K562 (cell line): ENCODE measurements around the gene PFDN4. TPM values are rescaled to one million over a fixed set of nuclear protein-coding genes. Genes with fewer than 3 reads are reported as not detected.
A peak's percentile ranks its signal among the peaks of the same experiment; 100 is the strongest.

Experiments
- CBX5 ChIP-seq: IDR thresholded peaks from 2 replicates; pipeline ENCODE4 v1.6.1; 2014; ENCODE audit warnings: low read depth, borderline replicate concordance
- CCAR2 ChIP-seq: fragments of 200-400 bp; formaldehyde crosslinking; IDR thresholded peaks from 2 replicates; pipeline ENCODE4 v1.6.1; 2017; ENCODE audit warnings: mild to moderate bottlenecking, low read depth, low read length
- CLOCK ChIP-seq: fragments of 250-450 bp; sonication (Bioruptor Pico); IDR thresholded peaks from 2 replicates; pipeline ENCODE4 v1.4.0; 2020; ENCODE audit warnings: mild to moderate bottlenecking, moderate library complexity, borderline replicate concordance
- ESRRA ChIP-seq: fragments of 450-650 bp; IDR thresholded peaks from 2 replicates; pipeline ENCODE4 v1.6.1; 2014; ENCODE audit warnings: low read depth, mild to moderate bottlenecking, moderate library complexity, borderline replicate concordance
- FOXM1 ChIP-seq, 2 experiments: fragments of 450-650 bp in 1 of 2; sonication (generic) in 1 of 2; formaldehyde crosslinking in 1 of 2; IDR thresholded peaks; 2 replicates each; pipeline versions ENCODE4 v1.6.1 to v1.9.0; 2017 to 2022; ENCODE audit warnings: low read depth in 2 of 2, mild to moderate bottlenecking in 2 of 2, missing genetic modification reagents in 1 of 2, moderate library complexity in 1 of 2
- MAX ChIP-seq: sonication (generic); formaldehyde crosslinking; IDR thresholded peaks from 2 replicates; pipeline ENCODE4 v1.9.0; 2022; ENCODE audit warnings: mild to moderate bottlenecking, missing genetic modification reagents
- NCOR1 ChIP-seq: fragments of 450-650 bp; IDR thresholded peaks from 2 replicates; pipeline ENCODE4 v1.6.1; 2016; ENCODE audit warnings: mild to moderate bottlenecking, moderate library complexity
- PTBP1 ChIP-seq: fragments of 200-400 bp; formaldehyde crosslinking; IDR thresholded peaks from 2 replicates; pipeline ENCODE4 v1.6.1; 2017; ENCODE audit warnings: low read depth, low read length
- RB1 ChIP-seq: fragments of 450-650 bp; IDR thresholded peaks from 2 replicates; pipeline ENCODE4 v1.6.1; 2017; ENCODE audit warnings: low read depth, mild to moderate bottlenecking
- RBBP5 ChIP-seq: fragments of 200-600 bp; sonication (generic); IDR thresholded peaks from 2 replicates; pipeline ENCODE4 v1.6.1; 2012; ENCODE audit warnings: borderline replicate concordance, mild to moderate bottlenecking, low read length, control low read depth, inconsistent platforms; ENCODE audit not compliant: insufficient read depth, poor library complexity, severe bottlenecking
- TCFL5 ChIP-seq: fragments of 250-450 bp; sonication (Bioruptor Pico); conservative IDR thresholded peaks from 2 replicates; pipeline ENCODE4 v1.6.1; 2021; ENCODE audit warnings: mild to moderate bottlenecking, moderate library complexity, matching md5 sums
- ZNF134 ChIP-seq: fragments of 250-450 bp; sonication (Bioruptor Pico); conservative IDR thresholded peaks from 2 replicates; pipeline ENCODE4 v1.4.0; 2020
- ZNF184 ChIP-seq: sonication (generic); formaldehyde crosslinking; IDR thresholded peaks from 2 replicates; pipeline ENCODE4 v1.5.0; 2020; ENCODE audit warnings: missing genetic modification reagents
- ZNF324 ChIP-seq: fragments of 250-450 bp; sonication (Bioruptor Pico); IDR thresholded peaks from 2 replicates; pipeline ENCODE4 v1.4.0; 2020; ENCODE audit warnings: mild to moderate bottlenecking
- ZNF699 ChIP-seq: fragments of 250-450 bp; sonication (Bioruptor Pico); IDR thresholded peaks from 2 replicates; pipeline ENCODE4 v1.8.0; 2021; ENCODE audit warnings: mild to moderate bottlenecking, moderate library complexity; ENCODE audit not compliant: insufficient replicate concordance
- ZNF717 ChIP-seq: fragments of 250-450 bp; sonication (Bioruptor Pico); IDR thresholded peaks from 2 replicates; pipeline ENCODE4 v1.5.0; 2021
- polyA plus RNA-seq, 8 experiments: library from polyadenylated mRNA; depleted of rRNA in 4 of 8; stranded (reverse) in 5 of 8; unstranded in 3 of 8; fragments of >200 nt; fragmentation: Nextera tagmentation in 2 of 8; fragmentation: Illumina TruSeq in 1 of 8; extraction: Ambion mirVana in 2 of 8; extraction: Trizol in 1 of 8; gene quantifications; 2 replicates each; pipeline versions ENCODE4 v1.2.1 to v1.2.3, GENCODE V29; 2011 to 2014; ENCODE audit warnings: inconsistent platforms in 1 of 8, missing spikeins in 1 of 8
- total RNA-seq, 7 experiments: library from RNA; depleted of rRNA in 6 of 7; stranded (reverse); fragments of >200 nt in 6 of 7; fragmentation: Illumina TruSeq in 2 of 7; extraction: Trizol in 2 of 7; gene quantifications; 2 replicates each; pipeline versions ENCODE4 v1.2.1 to v1.2.3, GENCODE V29; 2011 to 2021; ENCODE audit warnings: low replicate concordance in 1 of 7
- TF ChIP-seq, protein P1 (sequence below): fragments of 200-800 bp; sonication (Bioruptor generic); IDR thresholded peaks from 2 replicates; pipeline ENCODE4 v1.6.1; 2016; ENCODE audit warnings: missing genetic modification characterization, missing compliant biosample characterization
- TF ChIP-seq, protein P2 (sequence below): fragments of 250-450 bp; sonication (Bioruptor Pico); IDR thresholded peaks from 2 replicates; pipeline ENCODE4 v1.5.0; 2021

Gene PFDN4
- total and polyA plus RNA-seq, 9 of the 15 experiments (the other 6 are each of a cell fraction or from before 2014, with no cell fraction given): 60.1 to 214 (median 122) TPM

- TF ChIP-seq, protein P1, sequence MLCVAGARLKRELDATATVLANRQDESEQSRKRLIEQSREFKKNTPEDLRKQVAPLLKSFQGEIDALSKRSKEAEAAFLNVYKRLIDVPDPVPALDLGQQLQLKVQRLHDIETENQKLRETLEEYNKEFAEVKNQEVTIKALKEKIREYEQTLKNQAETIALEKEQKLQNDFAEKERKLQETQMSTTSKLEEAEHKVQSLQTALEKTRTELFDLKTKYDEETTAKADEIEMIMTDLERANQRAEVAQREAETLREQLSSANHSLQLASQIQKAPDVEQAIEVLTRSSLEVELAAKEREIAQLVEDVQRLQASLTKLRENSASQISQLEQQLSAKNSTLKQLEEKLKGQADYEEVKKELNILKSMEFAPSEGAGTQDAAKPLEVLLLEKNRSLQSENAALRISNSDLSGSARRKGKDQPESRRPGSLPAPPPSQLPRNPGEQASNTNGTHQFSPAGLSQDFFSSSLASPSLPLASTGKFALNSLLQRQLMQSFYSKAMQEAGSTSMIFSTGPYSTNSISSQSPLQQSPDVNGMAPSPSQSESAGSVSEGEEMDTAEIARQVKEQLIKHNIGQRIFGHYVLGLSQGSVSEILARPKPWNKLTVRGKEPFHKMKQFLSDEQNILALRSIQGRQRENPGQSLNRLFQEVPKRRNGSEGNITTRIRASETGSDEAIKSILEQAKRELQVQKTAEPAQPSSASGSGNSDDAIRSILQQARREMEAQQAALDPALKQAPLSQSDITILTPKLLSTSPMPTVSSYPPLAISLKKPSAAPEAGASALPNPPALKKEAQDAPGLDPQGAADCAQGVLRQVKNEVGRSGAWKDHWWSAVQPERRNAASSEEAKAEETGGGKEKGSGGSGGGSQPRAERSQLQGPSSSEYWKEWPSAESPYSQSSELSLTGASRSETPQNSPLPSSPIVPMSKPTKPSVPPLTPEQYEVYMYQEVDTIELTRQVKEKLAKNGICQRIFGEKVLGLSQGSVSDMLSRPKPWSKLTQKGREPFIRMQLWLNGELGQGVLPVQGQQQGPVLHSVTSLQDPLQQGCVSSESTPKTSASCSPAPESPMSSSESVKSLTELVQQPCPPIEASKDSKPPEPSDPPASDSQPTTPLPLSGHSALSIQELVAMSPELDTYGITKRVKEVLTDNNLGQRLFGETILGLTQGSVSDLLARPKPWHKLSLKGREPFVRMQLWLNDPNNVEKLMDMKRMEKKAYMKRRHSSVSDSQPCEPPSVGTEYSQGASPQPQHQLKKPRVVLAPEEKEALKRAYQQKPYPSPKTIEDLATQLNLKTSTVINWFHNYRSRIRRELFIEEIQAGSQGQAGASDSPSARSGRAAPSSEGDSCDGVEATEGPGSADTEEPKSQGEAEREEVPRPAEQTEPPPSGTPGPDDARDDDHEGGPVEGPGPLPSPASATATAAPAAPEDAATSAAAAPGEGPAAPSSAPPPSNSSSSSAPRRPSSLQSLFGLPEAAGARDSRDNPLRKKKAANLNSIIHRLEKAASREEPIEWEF (CRISPR knock-in tag): no peak
- no peak for TF ChIP-seq ZNF134 (CRISPR knock-in tag)
- TF ChIP-seq NCOR1: peak; percentile 18; the same call in 1 of the 2 replicates
- no peak for TF ChIP-seq ZNF699 (CRISPR knock-in tag)
- peak; percentile 32; the same call in 1 of the 2 replicates for TF ChIP-seq CBX5
- peak; percentile 51; the same call in 1 of the 2 replicates for TF ChIP-seq FOXM1 (IDR thresholded peaks at IDR 0.05; ENCODE audit: low read depth)
- TF ChIP-seq FOXM1 (CRISPR knock-in tag; IDR thresholded peaks at IDR 0.05; ENCODE audit: low read depth): no peak
- TF ChIP-seq PTBP1: no peak
- no peak for TF ChIP-seq CCAR2
- TF ChIP-seq ESRRA: peak; percentile 73; the same call in 1 of the 2 replicates
- no peak for TF ChIP-seq ZNF324 (CRISPR knock-in tag)
- TF ChIP-seq ZNF717 (CRISPR knock-in tag): no peak
- TF ChIP-seq CLOCK (CRISPR knock-in tag): no peak
- TF ChIP-seq MAX (CRISPR knock-in tag): peak; percentile 63
- TF ChIP-seq RBBP5: peak; percentile 95
- TF ChIP-seq RB1: peak; percentile 91
- TF ChIP-seq, protein P2, sequence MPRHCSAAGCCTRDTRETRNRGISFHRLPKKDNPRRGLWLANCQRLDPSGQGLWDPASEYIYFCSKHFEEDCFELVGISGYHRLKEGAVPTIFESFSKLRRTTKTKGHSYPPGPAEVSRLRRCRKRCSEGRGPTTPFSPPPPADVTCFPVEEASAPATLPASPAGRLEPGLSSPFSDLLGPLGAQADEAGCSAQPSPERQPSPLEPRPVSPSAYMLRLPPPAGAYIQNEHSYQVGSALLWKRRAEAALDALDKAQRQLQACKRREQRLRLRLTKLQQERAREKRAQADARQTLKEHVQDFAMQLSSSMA: no peak
- TF ChIP-seq TCFL5: no peak
- TF ChIP-seq ZNF184 (CRISPR knock-in tag): no peak
Observed at GRCh38 chr20:54207743-54208547, at the start of gene PFDN4 (continued).
